Measurements from ENCODE around the gene PPP5C.

DNA sequence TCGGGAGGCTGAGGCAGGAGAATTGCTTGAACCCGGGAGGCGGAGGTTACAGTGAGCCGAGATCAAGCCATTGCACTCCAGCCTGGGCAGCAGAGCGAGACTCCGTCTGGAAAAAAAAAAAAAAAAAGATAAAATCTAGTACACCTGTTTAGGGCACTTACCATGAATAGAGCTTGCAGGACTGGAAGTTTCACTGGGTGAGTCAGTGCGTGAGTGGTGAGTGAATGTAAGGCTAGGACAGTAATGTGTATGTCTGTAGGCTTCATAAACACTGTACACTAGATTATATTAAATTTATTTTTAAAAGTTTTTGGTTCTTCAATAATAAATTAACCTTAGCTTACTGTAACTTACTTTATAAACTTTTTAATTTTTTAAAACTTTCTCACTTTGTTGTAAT is 22.9 kb downstream of the PPP5C start:
- TF ChIP-seq, protein P1, sequence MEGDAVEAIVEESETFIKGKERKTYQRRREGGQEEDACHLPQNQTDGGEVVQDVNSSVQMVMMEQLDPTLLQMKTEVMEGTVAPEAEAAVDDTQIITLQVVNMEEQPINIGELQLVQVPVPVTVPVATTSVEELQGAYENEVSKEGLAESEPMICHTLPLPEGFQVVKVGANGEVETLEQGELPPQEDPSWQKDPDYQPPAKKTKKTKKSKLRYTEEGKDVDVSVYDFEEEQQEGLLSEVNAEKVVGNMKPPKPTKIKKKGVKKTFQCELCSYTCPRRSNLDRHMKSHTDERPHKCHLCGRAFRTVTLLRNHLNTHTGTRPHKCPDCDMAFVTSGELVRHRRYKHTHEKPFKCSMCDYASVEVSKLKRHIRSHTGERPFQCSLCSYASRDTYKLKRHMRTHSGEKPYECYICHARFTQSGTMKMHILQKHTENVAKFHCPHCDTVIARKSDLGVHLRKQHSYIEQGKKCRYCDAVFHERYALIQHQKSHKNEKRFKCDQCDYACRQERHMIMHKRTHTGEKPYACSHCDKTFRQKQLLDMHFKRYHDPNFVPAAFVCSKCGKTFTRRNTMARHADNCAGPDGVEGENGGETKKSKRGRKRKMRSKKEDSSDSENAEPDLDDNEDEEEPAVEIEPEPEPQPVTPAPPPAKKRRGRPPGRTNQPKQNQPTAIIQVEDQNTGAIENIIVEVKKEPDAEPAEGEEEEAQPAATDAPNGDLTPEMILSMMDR (IDR thresholded peaks at IDR 0.05), result no peak
- no peak for TF ChIP-seq POLR2AphosphoS5 (IDR thresholded peaks at IDR 0.05)
- no peak for TF ChIP-seq EP300 (IDR thresholded peaks at IDR 0.05)
